ENCODE data around the gene MED13L. TPM values are rescaled to one million over a fixed set of nuclear protein-coding genes. Genes with fewer than 3 reads are reported as not detected.

MED13L gene
- total RNA-seq, 1 donor from 2014 or later: 147 TPM

- no peaks in the 10 kb centered on the region for H3K27me3 ChIP-seq
- H3K4me1 ChIP-seq: no peaks in the 10 kb centered on the region
- ATAC-seq (no peak), DNase-seq (no peak)
- H3K27ac ChIP-seq: no peak overlapping the region
- no peaks in the 10 kb centered on the region for H3K36me3 ChIP-seq
- intact Hi-C loops (cut with DNase I): no loop called here
- no peaks in the 10 kb centered on the region for H3K9me3 ChIP-seq
- TF ChIP-seq CTCF (IDR thresholded peaks at IDR 0.05): no peak
- H3K4me3 ChIP-seq: no peak overlapping the region
Observed at GRCh38 chr12:116094475-116094874, 183.0 kb downstream of the MED13L start.

GRCh38 chr12:116093915-116094314 is 183.6 kb downstream of the MED13L start:
- H3K27ac ChIP-seq: no peak overlapping the region
- DNase-seq (no peak), ATAC-seq (no peak)
- no peak for TF ChIP-seq CTCF (IDR thresholded peaks at IDR 0.05)
- no peaks in the 10 kb centered on the region for H3K9me3 ChIP-seq
- no peaks in the 10 kb centered on the region for H3K27me3 ChIP-seq
- H3K36me3 ChIP-seq: no peaks in the 10 kb centered on the region
- H3K4me3 ChIP-seq: no peak overlapping the region
- H3K4me1 ChIP-seq: no peaks in the 10 kb centered on the region
- intact Hi-C loops (cut with DNase I): no loop called here

DNA sequence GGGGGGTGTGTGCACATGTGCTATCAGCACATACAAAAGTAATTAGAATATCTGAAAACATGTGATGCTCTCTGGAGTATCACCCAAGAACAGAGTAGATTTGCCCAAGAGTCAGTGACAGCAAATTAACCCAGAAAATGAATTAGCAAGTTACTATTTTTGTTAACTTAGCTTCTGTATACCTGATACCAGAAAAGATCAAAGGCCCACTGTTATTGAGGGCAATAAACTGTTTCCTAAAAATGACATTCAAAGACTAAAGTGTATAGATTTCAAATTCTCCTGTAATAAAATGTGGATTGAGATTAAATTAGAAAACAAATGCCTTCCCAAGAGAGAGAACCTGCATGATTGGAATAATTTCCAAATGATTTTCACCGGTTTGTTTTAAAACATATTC is 184.7 kb downstream of the MED13L start:
- DNase-seq (no peak), ATAC-seq (no peak)
- H3K4me1 ChIP-seq: peaks cover 2% of the 10 kb centered on the region
- H3K36me3 ChIP-seq: no peaks in the 10 kb centered on the region
- intact Hi-C loops (cut with DNase I): no loop called here
- H3K9me3 ChIP-seq: no peaks in the 10 kb centered on the region
- H3K4me3 ChIP-seq: no peak overlapping the region
- no peak overlapping the region for H3K27ac ChIP-seq
- no peak for TF ChIP-seq CTCF (IDR thresholded peaks at IDR 0.05)
- H3K27me3 ChIP-seq: no peaks in the 10 kb centered on the region

DNA sequence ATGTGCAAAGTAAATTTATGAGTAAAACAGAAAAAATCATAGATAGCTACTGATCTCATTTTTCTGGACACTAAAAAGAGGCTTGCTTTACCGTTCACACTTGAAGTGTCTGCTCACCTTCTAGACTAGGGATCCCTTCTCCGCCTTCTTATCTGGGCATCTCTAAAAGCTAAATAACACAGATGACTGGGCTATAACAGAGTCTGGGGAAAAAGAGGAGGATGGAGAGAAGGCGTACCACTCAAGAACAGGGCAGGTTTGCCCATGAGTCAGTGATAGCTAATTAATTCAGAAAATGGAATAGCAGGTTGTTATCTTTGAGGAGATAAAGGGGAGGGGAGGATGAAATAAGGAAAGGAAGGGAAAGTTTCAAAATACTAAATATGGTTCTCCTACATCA is 185.3 kb downstream of the MED13L start:
- Histone ChIP-seq H3K4me1 (peaks cover 3% of the 10 kb centered on the region), H3K27me3 (no peaks in the 10 kb centered on the region), H3K9me3 (no peaks in the 10 kb centered on the region), H3K4me3 (no peak overlapping the region), H3K27ac (no peak overlapping the region), H3K36me3 (no peaks in the 10 kb centered on the region)
- no peak for TF ChIP-seq CTCF (IDR thresholded peaks at IDR 0.05)
- intact Hi-C loops (cut with DNase I): no loop called here
- DNase-seq (no peak), ATAC-seq (no peak)

DNA sequence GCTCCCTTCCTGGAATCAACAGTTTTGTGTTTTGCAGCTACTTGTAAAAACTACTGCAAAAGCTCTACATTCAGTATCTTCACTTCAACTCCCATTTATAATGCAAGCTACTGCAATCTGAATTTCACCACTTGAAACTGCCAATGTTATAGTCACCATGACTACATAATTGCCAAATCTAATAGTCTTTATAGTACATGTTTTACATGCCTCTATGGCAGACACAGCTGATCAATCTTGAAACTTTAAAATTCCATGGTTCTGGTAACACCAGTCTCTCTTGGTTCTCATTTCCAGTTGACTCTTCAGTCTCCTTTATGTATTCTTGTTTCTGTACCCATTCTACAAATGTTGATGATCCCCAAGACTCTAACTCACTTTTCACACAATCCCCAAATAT is 185.9 kb downstream of the MED13L start:
- ATAC-seq (no peak), DNase-seq (no peak)
- H3K27me3 ChIP-seq: no peaks in the 10 kb centered on the region
- peaks cover 3% of the 10 kb centered on the region for H3K4me1 ChIP-seq
- no peak overlapping the region for H3K27ac ChIP-seq
- H3K9me3 ChIP-seq: no peaks in the 10 kb centered on the region
- no peaks in the 10 kb centered on the region for H3K36me3 ChIP-seq
- TF ChIP-seq CTCF (IDR thresholded peaks at IDR 0.05): no peak
- intact Hi-C loops (cut with DNase I): no loop called here
- H3K4me3 ChIP-seq: no peak overlapping the region

GRCh38 chr12:116090516-116090915 is 187.0 kb downstream of the MED13L start:
- Histone ChIP-seq H3K9me3 (no peaks in the 10 kb centered on the region), H3K27me3 (no peaks in the 10 kb centered on the region), H3K4me1 (peaks cover 3% of the 10 kb centered on the region), H3K27ac (no peak overlapping the region), H3K4me3 (no peak overlapping the region), H3K36me3 (no peaks in the 10 kb centered on the region)
- no peak for TF ChIP-seq CTCF (IDR thresholded peaks at IDR 0.05)
- intact Hi-C loops (cut with DNase I): no loop called here
- ATAC-seq: no peak
- no peak for DNase-seq
